Testis (tissue), 2 donors: ENCODE data around the gene IQSEC1.

Experiments
- CTCF ChIP-seq, 3 experiments: fragments of 450-650 bp in 2 of 3; fragments of 200-600 bp in 1 of 3; sonication (generic) in 1 of 3; IDR thresholded peaks; one replicate each; pipeline ENCODE4 v1.5.1; 2016 to 2019; ENCODE audit warnings: antibody characterized with exemption in 3 of 3, mild to moderate bottlenecking in 2 of 3, moderate library complexity in 1 of 3
- POLR2A ChIP-seq: fragments of 450-650 bp; IDR thresholded peaks from one replicate; pipeline ENCODE4 v1.6.1; 2017; ENCODE audit warnings: antibody characterized with exemption, mild to moderate bottlenecking, moderate library complexity

- TF ChIP-seq CTCF (IDR thresholded peaks at IDR 0.05) (no peak), POLR2A (no peak)
These were observed 221.0 kb downstream of the IQSEC1 start for GRCh38 chr3:12852201-12852600.
